ENCODE measurements around the gene ERP44. TPM values are rescaled to one million over a fixed set of nuclear protein-coding genes. Genes with fewer than 3 reads are reported as not detected.

The ERP44 gene
- polyA plus RNA-seq, 3 donors, result 18.4 to 74.0 (median 66.3) TPM

- Mint-ChIP-seq H3K27ac (no peak overlapping the region), H3K4me1 (no peaks in the 10 kb centered on the region), H3K27me3 (ENCODE audit: low read depth in 3 of 3) (no peaks in the 10 kb centered on the region), H3K9me3 (peaks cover 0 to 19% (median 7%) of the 10 kb centered on the region in 7 donors), H3K36me3 (peaks cover 20 to 21% of the 10 kb centered on the region in 2 donors), H3K4me3 (no peak overlapping the region)
- TF ChIP-seq, protein P1, sequence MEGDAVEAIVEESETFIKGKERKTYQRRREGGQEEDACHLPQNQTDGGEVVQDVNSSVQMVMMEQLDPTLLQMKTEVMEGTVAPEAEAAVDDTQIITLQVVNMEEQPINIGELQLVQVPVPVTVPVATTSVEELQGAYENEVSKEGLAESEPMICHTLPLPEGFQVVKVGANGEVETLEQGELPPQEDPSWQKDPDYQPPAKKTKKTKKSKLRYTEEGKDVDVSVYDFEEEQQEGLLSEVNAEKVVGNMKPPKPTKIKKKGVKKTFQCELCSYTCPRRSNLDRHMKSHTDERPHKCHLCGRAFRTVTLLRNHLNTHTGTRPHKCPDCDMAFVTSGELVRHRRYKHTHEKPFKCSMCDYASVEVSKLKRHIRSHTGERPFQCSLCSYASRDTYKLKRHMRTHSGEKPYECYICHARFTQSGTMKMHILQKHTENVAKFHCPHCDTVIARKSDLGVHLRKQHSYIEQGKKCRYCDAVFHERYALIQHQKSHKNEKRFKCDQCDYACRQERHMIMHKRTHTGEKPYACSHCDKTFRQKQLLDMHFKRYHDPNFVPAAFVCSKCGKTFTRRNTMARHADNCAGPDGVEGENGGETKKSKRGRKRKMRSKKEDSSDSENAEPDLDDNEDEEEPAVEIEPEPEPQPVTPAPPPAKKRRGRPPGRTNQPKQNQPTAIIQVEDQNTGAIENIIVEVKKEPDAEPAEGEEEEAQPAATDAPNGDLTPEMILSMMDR (IDR thresholded peaks at IDR 0.05), result no peak
- Histone ChIP-seq H3K79me2 (ENCODE audit: insufficient read depth, low read length) (no peaks in the 10 kb centered on the region), H3K4me2 (replicated peaks; ENCODE audit: extremely low read depth, low read length, poor library complexity, severe bottlenecking) (no peak overlapping the region), H2AFZ (ENCODE audit: insufficient read depth, low read depth, low read length, poor library complexity, severe bottlenecking) (no peak overlapping the region), H3K27me3 (ENCODE audit: control insufficient read depth in 2 of 2, insufficient read depth in 2 of 2, low read length in 2 of 2) (no peaks in the 10 kb centered on the region), H3K9ac (ENCODE audit: insufficient read depth, low read length, poor library complexity, severe bottlenecking) (no peak overlapping the region), H3K4me1 (ENCODE audit: control insufficient read depth in 1 of 2, insufficient read depth in 2 of 2, low read length in 2 of 2) (no peaks in the 10 kb centered on the region), H4K20me1 (ENCODE audit: insufficient read depth, low read length) (no peaks in the 10 kb centered on the region), H3K36me3 (replicated peaks in 1 of 2; ENCODE audit: control insufficient read depth in 1 of 2, insufficient read depth in 2 of 2, low read length in 2 of 2) (no peaks in the 10 kb centered on the region), H3K9me3 (replicated peaks in 1 of 2; ENCODE audit: control insufficient read depth in 1 of 2, insufficient read depth in 1 of 2, low read length in 2 of 2) (no peaks in the 10 kb centered on the region), H3K27ac (ENCODE audit: low read depth in 1 of 2, low read length in 2 of 2) (no peak overlapping the region), H3K4me3 (replicated peaks in 1 of 3; ENCODE audit: low read depth in 2 of 3, low read length in 3 of 3) (no peak overlapping the region)
- no CpG with 5 or more reads among the region's 4 CpGs for WGBS (ENCODE audit: insufficient coverage)
- intact Hi-C loops (cut with micrococcal nuclease), result no loop called here
- DNase-seq, result no peak
Measured at GRCh38 chr9:99936947-99937587, 161.7 kb downstream of the ERP44 start.

DNA sequence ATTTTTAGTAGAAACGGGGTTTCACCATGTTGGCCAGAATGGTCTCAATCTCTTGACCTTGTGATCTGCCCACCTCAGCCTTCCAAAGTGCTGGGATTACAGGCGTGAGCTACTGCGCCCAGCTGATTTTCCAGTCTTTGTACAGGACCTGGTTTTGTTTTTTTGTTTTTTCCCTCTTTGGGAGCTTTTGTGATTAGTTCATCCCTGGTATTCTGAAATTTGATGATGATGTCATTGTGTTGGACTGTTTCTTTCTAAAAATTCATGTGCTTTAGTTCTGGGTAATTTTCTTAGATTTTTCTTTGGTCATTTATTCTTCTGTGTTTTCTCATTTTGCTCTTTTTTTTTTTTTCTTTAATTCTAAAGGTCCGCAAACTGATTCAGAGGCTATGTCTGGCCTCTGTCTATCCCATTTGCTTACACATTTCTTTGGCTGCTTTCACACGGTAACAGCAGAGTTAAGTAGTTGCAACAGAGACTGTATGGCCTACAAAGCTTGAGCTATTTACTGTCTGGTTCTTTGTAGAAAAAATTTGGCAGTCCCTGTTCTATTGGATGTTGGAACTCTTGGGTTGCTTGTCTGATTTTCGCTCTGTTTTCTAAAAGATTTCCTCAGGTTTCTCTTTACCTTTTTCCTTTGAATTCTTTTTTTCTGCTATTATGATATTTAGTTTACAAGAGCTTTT is 167.5 kb downstream of the ERP44 start:
- H3K27me3 Mint-ChIP-seq (ENCODE audit: low read depth in 3 of 3), result no peaks in the 10 kb centered on the region
- H3K4me2 ChIP-seq (replicated peaks; ENCODE audit: extremely low read depth, low read length, poor library complexity, severe bottlenecking), result no peak overlapping the region
- TF ChIP-seq, protein P1 (IDR thresholded peaks at IDR 0.05), result no peak
- WGBS (ENCODE audit: insufficient coverage), result 100% methylated on average over 3 of the region's 6 CpGs
- peaks cover 2 to 10% (median 5%) of the 10 kb centered on the region in 7 donors for H3K9me3 Mint-ChIP-seq
- H3K9me3 ChIP-seq (replicated peaks in 1 of 2; ENCODE audit: control insufficient read depth in 1 of 2, insufficient read depth in 1 of 2, low read length in 2 of 2), result peaks cover 0 to 4% of the 10 kb centered on the region in 2 donors
- no peaks in the 10 kb centered on the region for H4K20me1 ChIP-seq (ENCODE audit: insufficient read depth, low read length)
- H3K9ac ChIP-seq (ENCODE audit: insufficient read depth, low read length, poor library complexity, severe bottlenecking), result no peak overlapping the region
- H3K27me3 ChIP-seq (ENCODE audit: control insufficient read depth in 2 of 2, insufficient read depth in 2 of 2, low read length in 2 of 2), result no peaks in the 10 kb centered on the region
- peaks cover 0 to 9% of the 10 kb centered on the region in 2 donors for H3K36me3 ChIP-seq (replicated peaks in 1 of 2; ENCODE audit: control insufficient read depth in 1 of 2, insufficient read depth in 2 of 2, low read length in 2 of 2)
- no peak overlapping the region for H3K4me3 ChIP-seq (replicated peaks in 1 of 3; ENCODE audit: low read depth in 2 of 3, low read length in 3 of 3)
- peak overlapping the region in 1 of 7 donors; percentile 7 for H3K27ac Mint-ChIP-seq
- H3K36me3 Mint-ChIP-seq, result peaks cover 27 to 31% of the 10 kb centered on the region in 2 donors
- H3K27ac ChIP-seq (ENCODE audit: low read depth in 1 of 2, low read length in 2 of 2), result no peak overlapping the region
- H3K4me1 Mint-ChIP-seq, result no peaks in the 10 kb centered on the region
- no peak for DNase-seq
- intact Hi-C loops (cut with micrococcal nuclease), result no loop called here
- no peak overlapping the region for H3K4me3 Mint-ChIP-seq
- H3K4me1 ChIP-seq (ENCODE audit: control insufficient read depth in 1 of 2, insufficient read depth in 2 of 2, low read length in 2 of 2), result no peaks in the 10 kb centered on the region
- H2AFZ ChIP-seq (ENCODE audit: insufficient read depth, low read depth, low read length, poor library complexity, severe bottlenecking), result no peak overlapping the region
- no peaks in the 10 kb centered on the region for H3K79me2 ChIP-seq (ENCODE audit: insufficient read depth, low read length)

Measured in CD14-positive monocyte (primary cell).